BLaER1 treated with 17β-estradiol and CSF1 and Interleukin-3, amounts not matched to agents 10 nM and 100 nM (cell line): ENCODE data around the gene DDX55.
"Not testable (repeated sequence)": the region's sequence is repeated elsewhere in the genome, so short reads cannot be mapped to it uniquely, and the experiment has no call there.

ENCODE experiments used
- H3K27ac ChIP-seq, 11 experiments: shearing (Covaris generic); formaldehyde crosslinking; 2 replicates each; pipeline ENCODE4 v1.8.1; 2022
- H3K27me3 ChIP-seq, 11 experiments: shearing (Covaris generic); formaldehyde crosslinking; 2 replicates each; pipeline ENCODE4 v1.8.1; 2022
- H3K36me3 ChIP-seq, 11 experiments: shearing (Covaris generic); formaldehyde crosslinking; 2 replicates each; pipeline ENCODE4 v1.8.1; 2022
- H3K4me1 ChIP-seq, 10 experiments: shearing (Covaris generic); formaldehyde crosslinking; 2 replicates each; pipeline ENCODE4 v1.8.1; 2022
- H3K4me2 ChIP-seq, 11 experiments: shearing (Covaris generic); formaldehyde crosslinking; 2 replicates each; pipeline ENCODE4 v1.8.1; 2022
- H3K4me3 ChIP-seq, 10 experiments: shearing (Covaris generic); formaldehyde crosslinking; 2 replicates each; pipeline ENCODE4 v1.8.1; 2022
- H3K9ac ChIP-seq, 11 experiments: shearing (Covaris generic); formaldehyde crosslinking; 2 replicates each; pipeline ENCODE4 v1.8.1; 2022
- H3K9me3 ChIP-seq, 11 experiments: shearing (Covaris generic); formaldehyde crosslinking; replicated peaks in 1 of 11; 2 replicates each; pipeline ENCODE4 v1.8.1; 2022
- H4K20me1 ChIP-seq, 11 experiments: shearing (Covaris generic); formaldehyde crosslinking; 2 replicates each; pipeline ENCODE4 v1.8.1; 2022
- Cebpa-rat ChIP-seq, 11 experiments: shearing (Covaris generic); IDR thresholded peaks; 2 replicates each; pipeline ENCODE4 v1.8.1; 2022

Gene DDX55

GRCh38 chr12:123578243-123578642 is 23.7 kb upstream of the DDX55 start:
- H3K36me3 ChIP-seq: peaks cover 0 to 15% (median 0%) of the 10 kb centered on the region in 11 experiments; a peak in 4 of 22 replicates
- peaks cover 0 to 6% (median 0%) of the 10 kb centered on the region in 11 experiments; a peak in 1 of 22 replicates for H3K9me3 ChIP-seq
- no peaks in the 10 kb centered on the region for H3K27me3 ChIP-seq
- no peak overlapping the region for H3K9ac ChIP-seq
- H4K20me1 ChIP-seq: no peaks in the 10 kb centered on the region; a peak in 2 of 22 replicates
- H3K27ac ChIP-seq: no peak overlapping the region
- H3K4me2 ChIP-seq: no peak overlapping the region
- peaks cover 17 to 23% (median 20%) of the 10 kb centered on the region in 10 experiments for H3K4me1 ChIP-seq
- H3K4me3 ChIP-seq: no peak overlapping the region
- no peak for TF ChIP-seq Cebpa-rat (IDR thresholded peaks at IDR 0.05)

- not testable (repeated sequence) for H4K20me1 ChIP-seq
Observed at GRCh38 chr12:123578829-123579228, 23.1 kb upstream of the DDX55 start.

GRCh38 chr12:123580772-123581171 is 21.1 kb upstream of the DDX55 start:
- H3K9ac ChIP-seq: no peak overlapping the region
- H4K20me1 ChIP-seq: peaks cover 0 to 14% (median 10%) of the 10 kb centered on the region in 11 experiments; a peak in 18 of 22 replicates
- no peak overlapping the region for H3K27ac ChIP-seq
- H3K9me3 ChIP-seq: peaks cover 0 to 6% (median 0%) of the 10 kb centered on the region in 11 experiments; a peak in 1 of 22 replicates
- no peak for TF ChIP-seq Cebpa-rat (IDR thresholded peaks at IDR 0.05)
- no peaks in the 10 kb centered on the region for H3K27me3 ChIP-seq
- peaks cover 25 to 33% (median 28%) of the 10 kb centered on the region in 10 experiments for H3K4me1 ChIP-seq
- H3K4me2 ChIP-seq: no peak overlapping the region
- peaks cover 0 to 15% (median 0%) of the 10 kb centered on the region in 11 experiments; a peak in 4 of 22 replicates for H3K36me3 ChIP-seq
- no peak overlapping the region for H3K4me3 ChIP-seq

More at GRCh38 chr12:123578829-123579228, 23.1 kb upstream of the DDX55 start:
- H3K4me3 ChIP-seq, H3K9me3 ChIP-seq, H3K27ac ChIP-seq, H3K4me2 ChIP-seq, H3K9ac ChIP-seq, H3K27me3 ChIP-seq: not testable (repeated sequence)
- Histone ChIP-seq H3K4me1 (peaks cover 19 to 25% (median 22%) of the 10 kb centered on the region in 10 experiments), H3K36me3 (peaks cover 0 to 15% (median 0%) of the 10 kb centered on the region in 11 experiments; a peak in 4 of 22 replicates)

GRCh38 chr12:123591702-123592481 is 10.0 kb upstream of the DDX55 start:
- TF ChIP-seq Cebpa-rat (IDR thresholded peaks at IDR 0.05): no peak
- Histone ChIP-seq H3K9me3 (no peaks in the 10 kb centered on the region), H3K36me3 (peaks cover 99 to 100% (median 100%) of the 10 kb centered on the region in 11 experiments), H3K4me2 (no peak overlapping the region), H3K4me1 (peaks cover 6 to 24% (median 15%) of the 10 kb centered on the region in 10 experiments; a peak in 17 of 20 replicates), H3K27ac (no peak overlapping the region), H4K20me1 (peaks cover 71 to 100% (median 98%) of the 10 kb centered on the region in 11 experiments; a peak in 21 of 22 replicates), H3K9ac (peak overlapping the region in 5 of 11 experiments; percentile 11 to 53 (median 33); a peak in 6 of 22 replicates), H3K4me3 (no peak overlapping the region), H3K27me3 (no peaks in the 10 kb centered on the region)

- H3K9me3 ChIP-seq: no peaks in the 10 kb centered on the region
- H3K4me1 ChIP-seq: peaks cover 3 to 7% (median 5%) of the 10 kb centered on the region in 10 experiments; a peak in 17 of 20 replicates
- TF ChIP-seq Cebpa-rat (IDR thresholded peaks at IDR 0.05): no peak
- H3K4me2 ChIP-seq: no peak overlapping the region
- H3K9ac ChIP-seq: no peak overlapping the region
- H3K27me3 ChIP-seq: no peaks in the 10 kb centered on the region
- H3K27ac ChIP-seq: no peak overlapping the region
- peaks cover 44 to 71% (median 64%) of the 10 kb centered on the region in 11 experiments; a peak in 21 of 22 replicates for H4K20me1 ChIP-seq
- H3K4me3 ChIP-seq: no peak overlapping the region
- H3K36me3 ChIP-seq: peaks cover 83 to 97% (median 85%) of the 10 kb centered on the region in 11 experiments
Observed at GRCh38 chr12:123595729-123596128, 6.2 kb upstream of the DDX55 start.

- TF ChIP-seq Cebpa-rat (IDR thresholded peaks at IDR 0.05): no peak
- Histone ChIP-seq H3K4me1 (peaks cover 9 to 11% (median 10%) of the 10 kb centered on the region in 10 experiments; a peak in 18 of 20 replicates), H4K20me1 (peaks cover 34 to 58% (median 50%) of the 10 kb centered on the region in 11 experiments; a peak in 21 of 22 replicates), H3K4me3 (no peak overlapping the region), H3K27me3 (no peaks in the 10 kb centered on the region), H3K4me2 (no peak overlapping the region), H3K27ac (no peak overlapping the region), H3K9me3 (no peaks in the 10 kb centered on the region), H3K36me3 (peaks cover 69 to 84% (median 71%) of the 10 kb centered on the region in 11 experiments), H3K9ac (peak overlapping the region in 2 of 11 experiments; percentile 2 to 13; a peak in 2 of 22 replicates)
Observed at GRCh38 chr12:123597100-123597499, 4.8 kb upstream of the DDX55 start.

- Histone ChIP-seq H4K20me1 (peaks cover 26 to 52% (median 38%) of the 10 kb centered on the region in 11 experiments; a peak in 20 of 22 replicates), H3K9ac (0 out of 22 replicates have a peak overlapping the region, but pooled peaks of 1 of the 11 experiments have one; percentile 22), H3K27me3 (no peaks in the 10 kb centered on the region), H3K4me2 (no peak overlapping the region), H3K27ac (no peak overlapping the region), H3K4me3 (no peak overlapping the region), H3K4me1 (peaks cover 18 to 20% (median 19%) of the 10 kb centered on the region in 10 experiments), H3K36me3 (peaks cover 55 to 69% (median 59%) of the 10 kb centered on the region in 11 experiments), H3K9me3 (no peaks in the 10 kb centered on the region)
- TF ChIP-seq Cebpa-rat (IDR thresholded peaks at IDR 0.05): no peak
Observed at GRCh38 chr12:123598522-123598921, 3.4 kb upstream of the DDX55 start.

GRCh38 chr12:123599310-123599709 is 2.6 kb upstream of the DDX55 start:
- no peaks in the 10 kb centered on the region for H3K27me3 ChIP-seq
- no peak overlapping the region for H3K27ac ChIP-seq
- TF ChIP-seq Cebpa-rat (IDR thresholded peaks at IDR 0.05): no peak
- H3K4me2 ChIP-seq: no peak overlapping the region
- H3K9me3 ChIP-seq: no peaks in the 10 kb centered on the region
- peaks cover 53 to 69% (median 59%) of the 10 kb centered on the region in 11 experiments for H3K36me3 ChIP-seq
- H4K20me1 ChIP-seq: peaks cover 22 to 52% (median 35%) of the 10 kb centered on the region in 11 experiments; a peak in 20 of 22 replicates
- peaks cover 23 to 28% (median 25%) of the 10 kb centered on the region in 10 experiments for H3K4me1 ChIP-seq
- H3K4me3 ChIP-seq: no peak overlapping the region
- H3K9ac ChIP-seq: no peak overlapping the region

- Histone ChIP-seq H3K36me3 (peaks cover 53 to 68% (median 59%) of the 10 kb centered on the region in 11 experiments), H4K20me1 (peaks cover 19 to 52% (median 35%) of the 10 kb centered on the region in 11 experiments; a peak in 20 of 22 replicates), H3K27ac (no peak overlapping the region), H3K27me3 (no peaks in the 10 kb centered on the region), H3K9me3 (no peaks in the 10 kb centered on the region), H3K4me3 (no peak overlapping the region), H3K4me1 (peaks cover 23 to 29% (median 26%) of the 10 kb centered on the region in 10 experiments), H3K9ac (no peak overlapping the region; a peak in 1 of 22 replicates), H3K4me2 (no peak overlapping the region)
- no peak for TF ChIP-seq Cebpa-rat (IDR thresholded peaks at IDR 0.05)
Observed at GRCh38 chr12:123599721-123600120, 2.2 kb upstream of the DDX55 start.
